A673 (cell line): ENCODE data around the gene GSDMA.

ENCODE experiments used
- EZH2 ChIP-seq: fragments of 200-600 bp; sonication (generic); IDR thresholded peaks from 2 replicates; pipeline ENCODE4 v1.6.1; 2017; ENCODE audit warnings: borderline replicate concordance, low read depth, mild to moderate bottlenecking, mixed read lengths, antibody characterized with exemption, low read length; ENCODE audit not compliant: poor library complexity, severe bottlenecking
- TF ChIP-seq, protein P1 (sequence below): fragments of 300-800, 200-600 bp; sonication (generic); conservative IDR thresholded peaks from 2 replicates; pipeline ENCODE4 v1.5.1; 2017; ENCODE audit warnings: low read depth, mild to moderate bottlenecking, antibody characterized with exemption, low read length, moderate library complexity, mixed read lengths

DNA sequence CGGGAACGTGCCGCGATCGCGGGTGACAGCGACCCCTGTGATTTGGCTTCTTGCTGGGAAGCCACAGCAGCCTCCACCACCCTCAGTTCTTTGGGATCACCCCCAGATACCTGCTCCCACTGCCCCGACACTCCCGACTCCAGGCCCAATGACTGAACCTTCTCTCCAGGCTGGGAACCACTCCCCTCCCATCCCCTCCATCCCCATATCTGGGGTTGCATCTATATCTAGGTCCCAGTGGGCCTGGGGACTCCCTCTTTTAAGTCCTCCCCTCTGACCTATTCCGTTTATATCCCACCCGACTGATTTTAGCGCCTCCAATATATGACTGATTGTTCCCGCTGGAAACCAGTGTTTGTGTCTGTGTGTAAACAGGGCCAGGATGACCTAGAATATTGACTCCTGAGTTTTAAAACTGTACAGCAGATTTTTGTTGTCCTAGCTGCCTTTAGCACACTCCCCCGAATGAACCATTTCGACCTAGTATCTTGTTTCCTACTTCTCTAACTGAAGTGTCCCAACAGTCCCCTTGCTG is 18.5 kb downstream of the GSDMA start:
- TF ChIP-seq, protein P1, sequence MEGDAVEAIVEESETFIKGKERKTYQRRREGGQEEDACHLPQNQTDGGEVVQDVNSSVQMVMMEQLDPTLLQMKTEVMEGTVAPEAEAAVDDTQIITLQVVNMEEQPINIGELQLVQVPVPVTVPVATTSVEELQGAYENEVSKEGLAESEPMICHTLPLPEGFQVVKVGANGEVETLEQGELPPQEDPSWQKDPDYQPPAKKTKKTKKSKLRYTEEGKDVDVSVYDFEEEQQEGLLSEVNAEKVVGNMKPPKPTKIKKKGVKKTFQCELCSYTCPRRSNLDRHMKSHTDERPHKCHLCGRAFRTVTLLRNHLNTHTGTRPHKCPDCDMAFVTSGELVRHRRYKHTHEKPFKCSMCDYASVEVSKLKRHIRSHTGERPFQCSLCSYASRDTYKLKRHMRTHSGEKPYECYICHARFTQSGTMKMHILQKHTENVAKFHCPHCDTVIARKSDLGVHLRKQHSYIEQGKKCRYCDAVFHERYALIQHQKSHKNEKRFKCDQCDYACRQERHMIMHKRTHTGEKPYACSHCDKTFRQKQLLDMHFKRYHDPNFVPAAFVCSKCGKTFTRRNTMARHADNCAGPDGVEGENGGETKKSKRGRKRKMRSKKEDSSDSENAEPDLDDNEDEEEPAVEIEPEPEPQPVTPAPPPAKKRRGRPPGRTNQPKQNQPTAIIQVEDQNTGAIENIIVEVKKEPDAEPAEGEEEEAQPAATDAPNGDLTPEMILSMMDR, result no peak
- no peak for TF ChIP-seq EZH2
